Loucy (cell line): ENCODE results near the gene PAPSS2.

Experiments
- H2AFZ ChIP-seq: fragments of 200-600 bp; sonication (generic); 2 replicates; pipeline ENCODE4 v1.6.0; 2016; ENCODE audit warnings: antibody characterized with exemption, mild to moderate bottlenecking, low read length, moderate library complexity
- H3F3A ChIP-seq: fragments of 200-600 bp; 2 replicates; pipeline ENCODE4 v1.6.0; 2016; ENCODE audit warnings: antibody characterized with exemption, low read depth, mild to moderate bottlenecking
- H3K27me3 ChIP-seq: fragments of 200-600 bp; sonication (generic); 2 replicates; pipeline ENCODE4 v1.6.1; 2014; ENCODE audit warnings: low read length, mild to moderate bottlenecking; ENCODE audit not compliant: insufficient read depth, poor library complexity, severe bottlenecking
- H3K36me3 ChIP-seq: fragments of 200-600 bp; sonication (generic); 2 replicates; pipeline ENCODE4 v1.6.1; 2016; ENCODE audit warnings: low read length; ENCODE audit not compliant: insufficient read depth
- H3K4me1 ChIP-seq: fragments of 200-600 bp; sonication (generic); 2 replicates; pipeline ENCODE4 v1.5.1; 2014; ENCODE audit warnings: low read length, mild to moderate bottlenecking; ENCODE audit not compliant: insufficient read depth, poor library complexity, severe bottlenecking
- H3K4me2 ChIP-seq: fragments of 200-600 bp; sonication (generic); 2 replicates; pipeline ENCODE4 v1.6.0; 2014; ENCODE audit warnings: antibody characterized with exemption, low read length, low read depth, mild to moderate bottlenecking; ENCODE audit not compliant: poor library complexity, severe bottlenecking
- H3K4me3 ChIP-seq: fragments of 200-600 bp; sonication (generic); 2 replicates; pipeline ENCODE4 v1.5.1; 2014; ENCODE audit warnings: low read length, mild to moderate bottlenecking, mixed read lengths; ENCODE audit not compliant: poor library complexity, severe bottlenecking
- H3K79me2 ChIP-seq: fragments of 200-600 bp; sonication (generic); 2 replicates; pipeline ENCODE4 v1.6.1; 2014; ENCODE audit warnings: low read length; ENCODE audit not compliant: insufficient read depth
- H3K9ac ChIP-seq: fragments of 200-600 bp; sonication (generic); 2 replicates; pipeline ENCODE4 v1.6.0; 2014; ENCODE audit warnings: mild to moderate bottlenecking, low read depth, low read length, moderate library complexity; ENCODE audit not compliant: poor library complexity, severe bottlenecking
- H3K9me2 ChIP-seq: fragments of 200-600 bp; sonication (generic); replicated peaks from 2 replicates; pipeline ENCODE4 v1.6.1; 2016; ENCODE audit warnings: low read depth, low read length, mixed read lengths
- H3K9me3 ChIP-seq: fragments of 200-600 bp; sonication (generic); 2 replicates; pipeline ENCODE4 v1.6.1; 2014; ENCODE audit warnings: mild to moderate bottlenecking, antibody characterized with exemption, low read length, low read depth; ENCODE audit not compliant: insufficient read depth
- H4K20me1 ChIP-seq: fragments of 200-600 bp; sonication (generic); 2 replicates; pipeline ENCODE4 v1.6.0; 2014; ENCODE audit warnings: antibody characterized with exemption, low read length, mild to moderate bottlenecking; ENCODE audit not compliant: insufficient read depth, poor library complexity, severe bottlenecking
- EZH2phosphoT487 ChIP-seq: fragments of 200-600 bp; IDR thresholded peaks from 2 replicates; pipeline ENCODE4 v1.6.1; 2018; ENCODE audit warnings: antibody characterized with exemption, mild to moderate bottlenecking, moderate library complexity, borderline replicate concordance
- TF ChIP-seq, protein P1 (sequence below): fragments of 200-600 bp; sonication (generic); conservative IDR thresholded peaks from 2 replicates; pipeline ENCODE4 v1.5.1; 2014; ENCODE audit warnings: mild to moderate bottlenecking, antibody characterized with exemption, low read length

The PAPSS2 gene

GRCh38 chr10:87776328-87776727, 116.7 kb downstream of the PAPSS2 start:
- Histone ChIP-seq H3K4me3 (no peak overlapping the region), H3K79me2 (peaks cover 8% of the 10 kb centered on the region; the same call in 1 of the 2 replicates), H3F3A (no peaks in the 10 kb centered on the region), H2AFZ (no peak overlapping the region), H3K27me3 (no peaks in the 10 kb centered on the region), H3K4me1 (no peaks in the 10 kb centered on the region), H3K36me3 (peaks cover 73% of the 10 kb centered on the region), H3K4me2 (no peak overlapping the region), H3K9me3 (no peaks in the 10 kb centered on the region), H3K9me2 (no peaks in the 10 kb centered on the region), H4K20me1 (peaks cover 7% of the 10 kb centered on the region), H3K9ac (no peak overlapping the region)
- TF ChIP-seq EZH2phosphoT487 = no peak
- TF ChIP-seq, protein P1, sequence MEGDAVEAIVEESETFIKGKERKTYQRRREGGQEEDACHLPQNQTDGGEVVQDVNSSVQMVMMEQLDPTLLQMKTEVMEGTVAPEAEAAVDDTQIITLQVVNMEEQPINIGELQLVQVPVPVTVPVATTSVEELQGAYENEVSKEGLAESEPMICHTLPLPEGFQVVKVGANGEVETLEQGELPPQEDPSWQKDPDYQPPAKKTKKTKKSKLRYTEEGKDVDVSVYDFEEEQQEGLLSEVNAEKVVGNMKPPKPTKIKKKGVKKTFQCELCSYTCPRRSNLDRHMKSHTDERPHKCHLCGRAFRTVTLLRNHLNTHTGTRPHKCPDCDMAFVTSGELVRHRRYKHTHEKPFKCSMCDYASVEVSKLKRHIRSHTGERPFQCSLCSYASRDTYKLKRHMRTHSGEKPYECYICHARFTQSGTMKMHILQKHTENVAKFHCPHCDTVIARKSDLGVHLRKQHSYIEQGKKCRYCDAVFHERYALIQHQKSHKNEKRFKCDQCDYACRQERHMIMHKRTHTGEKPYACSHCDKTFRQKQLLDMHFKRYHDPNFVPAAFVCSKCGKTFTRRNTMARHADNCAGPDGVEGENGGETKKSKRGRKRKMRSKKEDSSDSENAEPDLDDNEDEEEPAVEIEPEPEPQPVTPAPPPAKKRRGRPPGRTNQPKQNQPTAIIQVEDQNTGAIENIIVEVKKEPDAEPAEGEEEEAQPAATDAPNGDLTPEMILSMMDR = no peak

DNA sequence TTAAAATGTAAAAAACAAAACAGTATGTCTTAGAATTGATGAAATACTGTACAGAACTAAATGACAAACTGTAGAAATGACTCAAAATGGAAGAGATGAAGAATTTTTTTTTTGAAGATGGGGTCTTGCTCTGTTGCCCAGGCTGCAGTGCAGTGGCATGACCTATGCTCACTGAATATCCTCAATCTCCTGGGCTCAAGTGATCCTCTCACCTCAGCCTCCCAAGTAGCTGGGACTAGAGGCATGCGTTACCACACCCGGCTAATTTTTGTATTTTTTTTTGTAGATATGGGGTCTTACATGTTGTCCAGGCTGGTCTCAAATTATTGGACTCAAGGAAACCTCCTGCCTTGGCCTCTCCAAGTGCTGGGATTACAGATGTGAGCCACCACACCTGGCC, 121.9 kb downstream of the PAPSS2 start:
- no peak overlapping the region for H3K9ac ChIP-seq
- H3K79me2 ChIP-seq = peaks cover 24% of the 10 kb centered on the region
- no peak for TF ChIP-seq EZH2phosphoT487
- TF ChIP-seq, protein P1 = no peak
- H4K20me1 ChIP-seq = peaks cover 6% of the 10 kb centered on the region
- H3K4me3 ChIP-seq = no peak overlapping the region
- no peaks in the 10 kb centered on the region for H3F3A ChIP-seq
- no peaks in the 10 kb centered on the region for H3K27me3 ChIP-seq
- H3K36me3 ChIP-seq = peaks cover 79% of the 10 kb centered on the region
- H3K9me3 ChIP-seq = no peaks in the 10 kb centered on the region
- H2AFZ ChIP-seq = no peak overlapping the region
- no peaks in the 10 kb centered on the region for H3K4me1 ChIP-seq
- no peak overlapping the region for H3K4me2 ChIP-seq
- no peaks in the 10 kb centered on the region for H3K9me2 ChIP-seq

DNA sequence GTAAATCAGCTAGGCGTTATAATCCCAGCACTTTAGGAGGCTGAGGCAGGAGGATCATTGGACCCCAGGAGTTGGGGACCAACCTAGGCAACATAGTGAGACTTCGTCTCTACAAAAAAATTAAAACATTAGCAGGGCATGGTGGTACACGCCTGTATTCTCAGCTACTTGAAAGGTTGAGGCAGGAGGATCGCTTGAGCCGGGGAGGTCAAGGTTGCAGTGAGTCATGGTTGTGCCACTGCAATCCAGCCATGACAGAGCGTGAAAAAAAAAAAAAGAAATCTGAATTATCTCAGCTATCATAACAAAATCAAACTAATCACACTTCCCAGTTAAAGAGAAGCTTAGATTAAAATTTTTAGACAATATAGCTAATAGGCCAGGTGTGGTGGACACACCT, 123.0 kb downstream of the PAPSS2 start:
- Histone ChIP-seq H2AFZ (no peak overlapping the region), H3K36me3 (peaks cover 81% of the 10 kb centered on the region), H3K9me2 (no peaks in the 10 kb centered on the region), H3K4me3 (no peak overlapping the region), H3K4me1 (no peaks in the 10 kb centered on the region), H3K9ac (no peak overlapping the region), H3K27me3 (no peaks in the 10 kb centered on the region), H3K9me3 (no peaks in the 10 kb centered on the region), H3K79me2 (peaks cover 24% of the 10 kb centered on the region), H3K4me2 (no peak overlapping the region), H4K20me1 (peaks cover 6% of the 10 kb centered on the region), H3F3A (no peaks in the 10 kb centered on the region)
- TF ChIP-seq EZH2phosphoT487 = no peak
- TF ChIP-seq, protein P1 = no peak
